GM23338 (cell line): ENCODE measurements around the gene CPAMD8. TPM values are rescaled to one million over a fixed set of nuclear protein-coding genes. Genes with fewer than 3 reads are reported as not detected.

Experiments
- ATAC-seq: fragments of 200-7000 bp; cut with Tn5 transposase; 3 replicates; pipeline ENCODE4 v1.9.1; 2020
- DNase-seq: peaks from one replicate; pipeline ENCODE4 v3.0.0-alpha.2; 2015; ENCODE audit warnings: low spot score
- H2AFZ ChIP-seq: fragments of 200-600 bp; sonication (generic); 2 replicates; pipeline ENCODE4 v1.8.0; 2016; ENCODE audit warnings: antibody characterized with exemption, mild to moderate bottlenecking, moderate library complexity
- H3F3A ChIP-seq: fragments of 200-600 bp; sonication (generic); replicated peaks from 2 replicates; pipeline ENCODE4 v1.8.0; 2017; ENCODE audit warnings: antibody characterized with exemption, mixed run types, low read depth
- H3K27ac ChIP-seq: fragments of 200-600 bp; sonication (generic); 2 replicates; pipeline ENCODE4 v1.6.1; 2016; ENCODE audit warnings: low read depth
- H3K27me3 ChIP-seq: fragments of 200-600 bp; sonication (generic); 2 replicates; pipeline ENCODE4 v1.8.0; 2016; ENCODE audit warnings: mild to moderate bottlenecking, mixed run types, moderate library complexity; ENCODE audit not compliant: insufficient read depth
- H3K36me3 ChIP-seq: fragments of 200-600 bp; sonication (generic); 2 replicates; pipeline ENCODE4 v1.8.0; 2016; ENCODE audit warnings: mild to moderate bottlenecking; ENCODE audit not compliant: insufficient read depth
- H3K4me1 ChIP-seq: fragments of 200-600 bp; sonication (generic); 2 replicates; pipeline ENCODE4 v1.8.0; 2016; ENCODE audit warnings: mild to moderate bottlenecking, moderate library complexity; ENCODE audit not compliant: insufficient read depth
- H3K4me2 ChIP-seq: fragments of 200-600 bp; sonication (generic); 2 replicates; pipeline ENCODE4 v1.7.1; 2017; ENCODE audit warnings: mixed run types
- H3K4me3 ChIP-seq: fragments of 200-600 bp; sonication (generic); 2 replicates; pipeline ENCODE4 v1.6.1; 2016; ENCODE audit warnings: mixed run types
- H3K79me2 ChIP-seq: fragments of 200-600 bp; sonication (generic); replicated peaks from 2 replicates; pipeline ENCODE4 v1.8.0; 2017; ENCODE audit warnings: mild to moderate bottlenecking; ENCODE audit not compliant: insufficient read depth
- H3K9me2 ChIP-seq: fragments of 200-600 bp; sonication (generic); 2 replicates; pipeline ENCODE4 v1.8.0; 2017; ENCODE audit not compliant: insufficient read depth
- H4K20me1 ChIP-seq: fragments of 200-600 bp; sonication (generic); replicated peaks from 2 replicates; pipeline ENCODE4 v1.8.0; 2017; ENCODE audit warnings: mild to moderate bottlenecking; ENCODE audit not compliant: insufficient read depth
- H3K27ac Mint-ChIP-seq: 2 replicates; pipeline ENCODE4 v1.8.0; 2020; ENCODE audit warnings: inconsistent platforms, mild to moderate bottlenecking, moderate library complexity, mixed read lengths
- H3K27me3 Mint-ChIP-seq: 3 replicates; pipeline ENCODE4 v1.8.0; 2022; ENCODE audit warnings: low read depth, mild to moderate bottlenecking, moderate library complexity, mixed read lengths, inconsistent platforms; ENCODE audit not compliant: insufficient read depth, poor library complexity
- H3K36me3 Mint-ChIP-seq: 3 replicates; pipeline ENCODE4 v1.8.0; 2021; ENCODE audit warnings: low read depth, mild to moderate bottlenecking, inconsistent platforms, moderate library complexity, mixed read lengths
- H3K4me1 Mint-ChIP-seq: 3 replicates; pipeline ENCODE4 v1.8.0; 2020; ENCODE audit warnings: mild to moderate bottlenecking, inconsistent platforms, mixed read lengths
- H3K4me3 Mint-ChIP-seq: 3 replicates; pipeline ENCODE4 v1.8.0; 2021; ENCODE audit warnings: moderate library complexity, mild to moderate bottlenecking, inconsistent platforms, mixed read lengths
- H3K9me3 Mint-ChIP-seq: 3 replicates; pipeline ENCODE4 v1.8.0; 2020; ENCODE audit warnings: moderate library complexity, mild to moderate bottlenecking, inconsistent platforms, mixed read lengths
- ETS1 ChIP-seq: IDR thresholded peaks from 2 replicates; pipeline ENCODE4 v1.6.1; 2016; ENCODE audit warnings: antibody characterized with exemption
- EZH2 ChIP-seq: fragments of 200-600 bp; sonication (generic); IDR thresholded peaks from one replicate; pipeline ENCODE4 v1.8.0; 2017; ENCODE audit warnings: antibody characterized with exemption, mild to moderate bottlenecking, low read depth; ENCODE audit not compliant: unreplicated experiment
- EZH2phosphoT487 ChIP-seq: fragments of 200-600 bp; sonication (generic); IDR thresholded peaks from one replicate; pipeline ENCODE4 v1.8.1; 2018; ENCODE audit warnings: antibody characterized with exemption; ENCODE audit not compliant: unreplicated experiment
- JUNB ChIP-seq: IDR thresholded peaks from one replicate; pipeline ENCODE4 v1.6.1; 2016; ENCODE audit warnings: antibody characterized with exemption; ENCODE audit not compliant: unreplicated experiment
- POLR2AphosphoS5 ChIP-seq: IDR thresholded peaks from 2 replicates; pipeline ENCODE4 v1.6.1; 2016; ENCODE audit warnings: antibody characterized with exemption, low read depth
- STAT1 ChIP-seq: IDR thresholded peaks from one replicate; pipeline ENCODE4 v1.6.1; 2016; ENCODE audit warnings: antibody characterized with exemption; ENCODE audit not compliant: unreplicated experiment
- ZNF331 ChIP-seq: fragments of 250-450 bp; sonication (Bioruptor Pico); IDR thresholded peaks from 2 replicates; pipeline ENCODE4 v1.5.0; 2020; ENCODE audit warnings: low read depth, mild to moderate bottlenecking, moderate library complexity
- ZNF462 ChIP-seq: fragments of 250-450 bp; sonication (Bioruptor Pico); IDR thresholded peaks from 2 replicates; pipeline ENCODE4 v1.5.0; 2020; ENCODE audit warnings: mild to moderate bottlenecking, moderate library complexity
- polyA plus RNA-seq: library from polyadenylated mRNA; unstranded; fragments of >200 nt; fragmentation: Nextera tagmentation; extraction: Ambion mirVana; gene quantifications from 2 replicates; pipeline ENCODE4 v1.2.1, GENCODE V29; 2016
- total RNA-seq: library from RNA; depleted of rRNA; stranded (reverse); fragments of >200 nt; shearing (Covaris generic); gene quantifications from 2 replicates; pipeline ENCODE4 v1.2.3, GENCODE V29; 2014

CPAMD8 gene
- total and polyA plus RNA-seq, 2 experiments from 2014 or later, result 4.4 to 11.8 TPM

- no peak overlapping the region for H3K27ac Mint-ChIP-seq
- H3K36me3 ChIP-seq, result no peaks in the 10 kb centered on the region
- H3K4me1 ChIP-seq, result 0 out of 2 replicates have a peak, but pooled peaks cover 4% of the 10 kb centered on the region
- H3K9me2 ChIP-seq, result no peaks in the 10 kb centered on the region
- H3K4me2 ChIP-seq, result no peak overlapping the region
- H3K27me3 ChIP-seq, result no peaks in the 10 kb centered on the region
- no peaks in the 10 kb centered on the region; the same call in 2 of the 3 replicates for H3K4me1 Mint-ChIP-seq
- no peak overlapping the region for H2AFZ ChIP-seq
- no peak overlapping the region for H3K4me3 ChIP-seq
- no peak overlapping the region for H3K4me3 Mint-ChIP-seq
- TF ChIP-seq POLR2AphosphoS5 (no peak), STAT1 (no peak), JUNB (no peak), ZNF331 (CRISPR knock-in tag) (no peak), EZH2 (no peak), ETS1 (no peak), EZH2phosphoT487 (no peak), ZNF462 (CRISPR knock-in tag) (no peak)
- no peak for ATAC-seq
- no peaks in the 10 kb centered on the region; the same call in 1 of the 2 replicates for H4K20me1 ChIP-seq
- no peaks in the 10 kb centered on the region for H3K79me2 ChIP-seq
- no peaks in the 10 kb centered on the region for H3K9me3 Mint-ChIP-seq
- no peaks in the 10 kb centered on the region for H3F3A ChIP-seq
- H3K36me3 Mint-ChIP-seq, result no peaks in the 10 kb centered on the region
- H3K27me3 Mint-ChIP-seq, result peaks cover 15% of the 10 kb centered on the region
- no peak for DNase-seq
- H3K27ac ChIP-seq, result no peak overlapping the region
Observed at GRCh38 chr19:17031741-17032140, 5.1 kb upstream of the CPAMD8 start.
